ENCODE results near the gene NEDD4L.
A peak's percentile ranks its signal among the peaks of the same experiment; 100 is the strongest.

DNA sequence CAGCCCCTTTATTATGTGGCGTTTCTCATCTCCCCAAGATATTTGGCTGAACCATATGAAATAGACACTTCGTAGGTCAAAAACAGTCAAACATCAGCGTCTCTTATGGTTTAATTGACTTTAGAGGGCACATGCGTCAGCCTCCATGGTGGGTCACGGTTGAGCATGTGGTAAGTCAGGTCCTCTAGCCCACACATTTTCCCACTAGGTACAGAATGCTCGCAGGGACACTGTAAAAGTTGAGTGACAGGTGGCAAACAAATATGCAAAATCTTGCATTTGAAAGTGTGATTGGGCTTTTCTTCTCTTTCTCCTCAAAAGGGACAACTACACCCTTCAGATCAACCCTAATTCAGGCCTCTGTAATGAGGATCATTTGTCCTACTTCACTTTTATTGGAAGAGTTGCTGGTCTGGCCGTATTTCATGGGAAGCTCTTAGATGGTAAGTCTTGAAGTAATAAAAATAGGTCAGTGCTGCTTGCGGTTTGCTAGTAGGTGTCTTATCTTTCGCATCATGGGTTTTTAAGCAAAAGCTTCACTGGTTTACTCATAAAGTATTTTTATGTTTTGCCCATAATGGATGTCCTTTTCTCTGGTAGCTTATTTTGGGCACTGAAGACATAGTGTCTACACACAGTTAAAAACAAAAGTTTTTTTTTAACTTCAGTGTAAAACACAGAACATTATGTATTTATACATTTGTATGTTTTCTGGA lies 323.6 kb downstream of the NEDD4L start:
- TF ChIP-seq CTCF (tag by site-specific recombination; IDR thresholded peaks at IDR 0.05) (no peak), ZNF677 (tag by site-specific recombination; IDR thresholded peaks at IDR 0.05) (no peak)
- TF ChIP-seq, protein P1, sequence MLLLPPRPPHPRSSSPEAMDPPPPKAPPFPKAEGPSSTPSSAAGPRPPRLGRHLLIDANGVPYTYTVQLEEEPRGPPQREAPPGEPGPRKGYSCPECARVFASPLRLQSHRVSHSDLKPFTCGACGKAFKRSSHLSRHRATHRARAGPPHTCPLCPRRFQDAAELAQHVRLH (tag by site-specific recombination; IDR thresholded peaks at IDR 0.05): peak; percentile 70; the same call in 1 of the 2 replicates
- TF ChIP-seq, protein P2, sequence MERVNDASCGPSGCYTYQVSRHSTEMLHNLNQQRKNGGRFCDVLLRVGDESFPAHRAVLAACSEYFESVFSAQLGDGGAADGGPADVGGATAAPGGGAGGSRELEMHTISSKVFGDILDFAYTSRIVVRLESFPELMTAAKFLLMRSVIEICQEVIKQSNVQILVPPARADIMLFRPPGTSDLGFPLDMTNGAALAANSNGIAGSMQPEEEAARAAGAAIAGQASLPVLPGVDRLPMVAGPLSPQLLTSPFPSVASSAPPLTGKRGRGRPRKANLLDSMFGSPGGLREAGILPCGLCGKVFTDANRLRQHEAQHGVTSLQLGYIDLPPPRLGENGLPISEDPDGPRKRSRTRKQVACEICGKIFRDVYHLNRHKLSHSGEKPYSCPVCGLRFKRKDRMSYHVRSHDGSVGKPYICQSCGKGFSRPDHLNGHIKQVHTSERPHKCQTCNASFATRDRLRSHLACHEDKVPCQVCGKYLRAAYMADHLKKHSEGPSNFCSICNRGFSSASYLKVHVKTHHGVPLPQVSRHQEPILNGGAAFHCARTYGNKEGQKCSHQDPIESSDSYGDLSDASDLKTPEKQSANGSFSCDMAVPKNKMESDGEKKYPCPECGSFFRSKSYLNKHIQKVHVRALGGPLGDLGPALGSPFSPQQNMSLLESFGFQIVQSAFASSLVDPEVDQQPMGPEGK (tag by site-specific recombination; IDR thresholded peaks at IDR 0.05): no peak
